ENCODE data around the gene DOCK8.

- TF ChIP-seq CTCF (IDR thresholded peaks at IDR 0.05) (no peak), POLR2AphosphoS5 (IDR thresholded peaks at IDR 0.05) (no peak), POLR2A (IDR thresholded peaks at IDR 0.05) (no peak)
Observed at GRCh38 chr9:242461-243080, 27.9 kb downstream of the DOCK8 start.
